GM12864 (cell line): ENCODE results near the gene OSBP2.

ENCODE experiments used
- DNase-seq: peaks from one replicate; pipeline ENCODE4 v3.0.0-alpha.2; 2011; ENCODE audit warnings: low read depth
- H3K4me3 ChIP-seq: 2 replicates; pipeline ENCODE4 v1.5.1; 2011; ENCODE audit warnings: mild to moderate bottlenecking, low read depth, low read length, control low read depth
- CTCF ChIP-seq: IDR thresholded peaks from 2 replicates; pipeline ENCODE4 v1.5.1; 2011; ENCODE audit warnings: low read depth, mild to moderate bottlenecking, moderate library complexity, low read length, control low read depth, inconsistent platforms; ENCODE audit errors: missing control alignments

The OSBP2 gene

DNA sequence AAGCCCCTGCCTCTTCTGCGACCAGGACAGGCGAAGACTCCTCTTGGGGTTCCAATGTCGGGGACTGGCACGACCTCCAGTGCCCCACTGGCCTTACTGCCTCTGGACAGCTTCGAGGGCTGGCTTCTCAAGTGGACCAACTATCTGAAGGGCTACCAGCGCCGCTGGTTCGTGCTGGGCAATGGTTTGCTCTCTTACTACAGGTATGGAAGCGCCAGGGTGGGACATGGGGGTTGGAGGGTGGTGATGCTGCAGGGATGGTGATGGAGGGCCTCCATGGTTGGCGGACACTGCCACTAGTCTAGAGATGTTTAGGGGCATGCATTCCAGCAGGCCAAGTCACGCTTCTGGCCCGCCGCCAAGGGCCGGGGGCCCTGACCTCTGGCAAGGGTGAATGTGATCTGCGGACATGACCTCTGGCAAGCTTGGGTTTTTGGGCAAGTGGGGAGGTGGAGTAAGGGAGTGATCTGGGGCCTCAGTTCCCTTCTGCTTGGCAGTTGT, 727 bp downstream of the OSBP2 start:
- no peak overlapping the region for H3K4me3 ChIP-seq
- no peak for TF ChIP-seq CTCF
- no peak for DNase-seq

DNA sequence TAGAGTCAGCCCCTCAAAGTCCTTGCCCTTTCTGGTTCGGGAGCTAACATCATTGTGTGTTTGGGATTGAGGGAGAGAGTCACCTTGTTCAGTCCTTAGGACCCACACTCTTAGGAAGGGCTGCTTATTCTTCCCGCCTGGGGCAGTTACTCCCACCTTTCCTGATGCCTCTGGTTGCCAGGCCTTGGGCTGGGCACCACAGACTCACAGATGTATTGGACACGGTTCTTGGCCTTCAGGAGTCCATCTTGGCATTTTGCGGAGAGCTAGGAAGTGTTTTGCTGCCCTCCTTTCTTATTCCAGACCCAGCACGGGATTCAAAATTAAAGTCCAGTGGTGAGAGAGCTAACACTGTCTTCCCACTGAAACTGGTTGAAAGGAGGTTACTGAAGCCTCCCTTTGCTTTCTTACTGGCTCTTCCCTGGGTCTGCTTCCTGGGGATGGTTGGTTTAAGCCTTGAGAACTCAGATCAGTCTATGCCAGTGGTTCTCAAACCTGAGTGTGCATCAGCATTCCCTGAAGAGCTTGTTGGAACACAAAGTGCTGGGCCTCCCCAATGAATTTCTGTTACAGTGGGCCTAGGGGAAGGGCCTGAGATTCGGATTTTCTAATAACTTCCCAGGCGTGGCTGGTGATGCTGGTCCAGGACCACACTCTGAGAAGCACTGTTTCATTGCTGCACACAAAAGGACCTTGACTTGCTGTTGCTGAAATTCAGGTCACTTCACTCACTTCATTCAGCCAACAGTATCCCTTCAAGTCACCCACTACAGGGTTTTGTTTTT, 1.4 kb downstream of the OSBP2 start:
- TF ChIP-seq CTCF, result no peak
- DNase-seq, result no peak
- H3K4me3 ChIP-seq, result no peak overlapping the region

DNA sequence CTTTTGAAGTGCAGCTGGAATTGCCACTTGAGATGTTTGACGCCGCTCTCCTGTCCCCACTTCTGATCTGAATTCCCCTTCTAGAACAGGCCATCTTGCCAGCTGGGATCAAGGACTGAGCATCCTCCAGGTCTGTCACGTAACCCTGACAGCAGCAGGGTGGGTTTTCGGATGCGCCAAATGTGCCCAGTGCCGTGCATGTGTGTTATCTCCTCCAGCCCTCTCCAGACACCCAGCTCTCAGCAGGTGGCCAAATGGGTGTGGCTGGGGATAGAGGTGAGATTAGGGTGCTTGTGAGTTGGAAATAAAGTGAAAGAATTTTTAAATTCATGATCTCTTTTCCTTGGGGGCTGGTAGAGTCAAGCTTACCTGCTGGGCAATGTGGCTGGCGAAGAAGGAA, 3.3 kb downstream of the OSBP2 start:
- no peak for TF ChIP-seq CTCF
- DNase-seq, result no peak
- H3K4me3 ChIP-seq, result no peak overlapping the region

DNA sequence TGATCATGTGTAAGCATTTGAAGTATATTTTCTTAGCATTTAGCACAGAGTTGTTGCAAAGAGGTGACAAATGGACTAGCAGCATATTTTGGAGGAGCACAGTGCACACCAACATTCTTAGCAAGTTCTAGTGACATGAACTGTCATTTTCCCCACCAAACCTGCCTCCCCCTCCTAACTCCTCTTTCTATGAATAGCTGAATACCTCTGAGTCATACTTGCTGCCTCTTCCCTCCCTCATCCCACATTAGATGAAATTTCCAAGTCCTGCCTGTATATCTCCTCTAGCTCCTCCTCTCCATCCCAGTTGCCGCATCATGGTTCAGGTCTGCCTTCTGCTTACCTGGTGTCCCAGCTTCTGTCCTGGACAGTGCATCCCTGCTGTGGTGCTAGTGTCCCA, 7.2 kb downstream of the OSBP2 start:
- DNase-seq, result no peak
- H3K4me3 ChIP-seq, result no peak overlapping the region
- TF ChIP-seq CTCF, result no peak

GRCh38 chr22:30702856-30703255, 8.2 kb downstream of the OSBP2 start:
- DNase-seq, result no peak
- no peak for TF ChIP-seq CTCF
- no peak overlapping the region for H3K4me3 ChIP-seq

- TF ChIP-seq CTCF, result no peak
- no peak for DNase-seq
- no peak overlapping the region for H3K4me3 ChIP-seq
Measured at GRCh38 chr22:30704978-30705377, 10.3 kb downstream of the OSBP2 start.
